ENCODE results near the gene HTT. TPM values are rescaled to one million over a fixed set of nuclear protein-coding genes. Genes with fewer than 3 reads are reported as not detected.

HTT gene
- total RNA-seq, 1 experiment from 2014 or later: 64.4 TPM

GRCh38 chr4:3037957-3038461 lies 36.5 kb upstream of the HTT start:
- peaks cover 7 to 21% of the 10 kb centered on the region in 2 experiments for H3K4me1 Mint-ChIP-seq
- Histone ChIP-seq H3K9ac (ENCODE audit: extremely low read depth, insufficient read length, low read length) (no peak overlapping the region), H4K8ac (replicated peaks; ENCODE audit: insufficient read length, low read depth, low read length) (no peak overlapping the region), H3K56ac (ENCODE audit: insufficient read length, low read depth, low read length) (no peak overlapping the region), H2AFZ (ENCODE audit: low read length) (no peak overlapping the region), H3K27ac (ENCODE audit: insufficient read length, low read depth, low read length) (no peak overlapping the region), H2AK5ac (ENCODE audit: insufficient read length, low read length) (no peak overlapping the region), H4K20me1 (ENCODE audit: control insufficient read depth, insufficient read depth, insufficient read length) (no peaks in the 10 kb centered on the region), H3K79me2 (ENCODE audit: insufficient read depth, low read length) (no peaks in the 10 kb centered on the region), H3K4me2 (ENCODE audit: insufficient read depth, insufficient read length, low read length) (no peak overlapping the region), H2BK15ac (ENCODE audit: low read depth, low read length) (no peak overlapping the region), H3K23ac (ENCODE audit: insufficient read length, low read depth, low read length) (no peak overlapping the region), H3K4ac (ENCODE audit: low read depth, low read length) (no peak overlapping the region), H3K9me3 (ENCODE audit: control insufficient read depth, low read depth, low read length) (no peaks in the 10 kb centered on the region), H3K79me1 (ENCODE audit: insufficient read depth, low read depth, low read length, poor library complexity, severe bottlenecking) (no peaks in the 10 kb centered on the region), H2BK20ac (ENCODE audit: low read depth, low read length, poor library complexity, severe bottlenecking) (no peak overlapping the region), H3K18ac (ENCODE audit: insufficient read length, low read depth, low read length) (no peak overlapping the region), H3K27me3 (ENCODE audit: insufficient read depth, low read length) (no peaks in the 10 kb centered on the region), H3K14ac (ENCODE audit: insufficient read depth, low read length) (no peak overlapping the region), H3T11ph (ENCODE audit: low read length) (no peak overlapping the region), H3K23me2 (ENCODE audit: insufficient read length, low read depth, low read length, poor library complexity, severe bottlenecking) (no peaks in the 10 kb centered on the region), H4K5ac (ENCODE audit: insufficient read length, low read depth, low read length) (no peak overlapping the region), H4K91ac (ENCODE audit: insufficient read length, low read depth, low read length) (no peak overlapping the region), H2BK12ac (ENCODE audit: insufficient read length, low read depth, low read length) (no peak overlapping the region), H2BK120ac (ENCODE audit: low read depth, low read length, poor library complexity, severe bottlenecking) (no peak overlapping the region), H2BK5ac (ENCODE audit: insufficient read length, low read length) (no peak overlapping the region), H3K4me1 (ENCODE audit: insufficient read depth, low read length) (no peaks in the 10 kb centered on the region; the same call in 1 of the 2 replicates)
- H3K27ac Mint-ChIP-seq: no peak overlapping the region
- H3K27me3 Mint-ChIP-seq (ENCODE audit: low read depth): peaks cover 6% of the 10 kb centered on the region
- H3K9me3 Mint-ChIP-seq: no peaks in the 10 kb centered on the region
- no peak for TF ChIP-seq CTCF (conservative IDR thresholded peaks at IDR 0.05)
- no peaks in the 10 kb centered on the region; a peak in 1 of 7 replicates for H3K36me3 Mint-ChIP-seq (ENCODE audit: insufficient read depth in 1 of 3, low read depth in 3 of 3)
- no CpG with 5 or more reads among the region's 6 CpGs for WGBS (ENCODE audit: extremely low coverage, insufficient read length, low lambda C conversion rate)
- DNase-seq: no peak
- no peak overlapping the region for H3K4me3 Mint-ChIP-seq
